ENCODE measurements around the gene SELENOS.
"Not testable (repeated sequence)": the region's sequence is repeated elsewhere in the genome, so short reads cannot be mapped to it uniquely, and the experiment has no call there.

SELENOS gene

DNA sequence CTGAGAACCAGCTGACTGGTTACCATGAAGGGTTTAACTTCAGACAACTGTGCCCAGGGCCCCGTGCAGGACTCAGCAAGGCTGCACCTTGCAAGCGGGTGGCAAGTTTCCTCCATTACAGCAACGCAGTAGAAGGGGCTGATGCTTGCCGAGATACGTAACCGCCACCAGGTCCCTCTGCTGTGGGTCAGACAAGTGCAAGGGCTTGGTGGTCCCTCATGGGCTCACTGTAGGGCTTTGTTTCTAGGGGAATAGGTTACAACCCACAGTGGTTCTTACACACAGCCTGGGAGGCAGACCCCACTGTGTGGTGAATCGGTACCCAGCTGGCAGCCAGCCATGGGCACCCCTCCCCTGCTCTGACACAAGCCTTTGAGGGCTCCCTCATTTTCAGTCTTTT is 33.2 kb upstream of the SELENOS start:
- H3K4me3 ChIP-seq = no peak overlapping the region
- no peak overlapping the region for H3K27ac ChIP-seq

- no peak overlapping the region for H3K27ac ChIP-seq
- no peak overlapping the region for H3K4me3 ChIP-seq
Observed at GRCh38 chr15:101310161-101310480, 32.8 kb upstream of the SELENOS start.

GRCh38 chr15:101309436-101310160 is 32.3 kb upstream of the SELENOS start:
- Histone ChIP-seq H3K27ac (no peak overlapping the region), H3K4me3 (no peak overlapping the region)

GRCh38 chr15:101308604-101309435 is 31.5 kb upstream of the SELENOS start:
- no peak overlapping the region for H3K4me3 ChIP-seq
- H3K27ac ChIP-seq = no peak overlapping the region

- no peak overlapping the region for H3K4me3 ChIP-seq
- no peak overlapping the region for H3K27ac ChIP-seq
Observed at GRCh38 chr15:101307897-101308603, 30.8 kb upstream of the SELENOS start.

DNA sequence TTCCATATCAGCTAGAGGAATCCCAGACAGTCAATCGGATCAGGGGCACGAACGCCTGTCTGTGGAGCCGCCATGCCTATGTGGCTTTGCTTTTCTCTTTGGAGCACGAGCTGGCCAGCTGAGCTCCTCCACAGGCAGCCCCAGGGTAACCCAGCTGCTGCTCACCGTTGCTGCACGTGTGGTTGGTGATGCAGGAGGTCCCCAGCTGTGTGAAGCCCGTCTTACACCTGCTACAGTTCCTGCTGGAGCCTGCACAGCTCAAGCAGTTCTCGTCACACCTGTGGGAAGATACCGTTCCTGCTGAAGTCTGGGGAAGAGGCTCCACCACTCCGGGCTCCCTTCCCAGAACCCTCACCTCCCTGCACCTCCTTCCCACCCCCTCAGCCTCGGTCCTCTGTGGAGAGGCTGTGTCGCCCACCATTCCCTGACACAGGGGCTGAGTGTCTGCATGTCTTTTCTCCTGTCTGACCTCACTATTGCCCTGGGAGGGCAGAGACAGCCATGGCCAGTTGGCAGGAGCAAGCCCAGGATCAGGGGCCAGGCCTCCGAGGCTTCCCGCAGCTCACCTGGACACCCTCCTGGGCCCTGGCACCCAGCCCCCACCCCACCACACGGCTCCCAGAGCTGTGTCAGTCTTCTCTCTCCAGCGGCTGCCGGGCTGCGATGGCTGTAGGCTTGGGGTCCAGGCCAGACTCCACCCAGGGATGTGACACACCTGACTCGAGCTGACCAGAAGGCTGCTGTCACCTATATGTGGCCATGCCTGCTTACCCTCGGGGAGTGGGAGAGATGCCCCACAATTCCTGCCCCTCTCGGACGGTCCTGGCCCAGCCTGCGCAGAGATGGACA is 30.0 kb upstream of the SELENOS start:
- Histone ChIP-seq H3K4me3 (no peak overlapping the region), H3K27ac (no peak overlapping the region)

GRCh38 chr15:101306341-101307047 is 29.2 kb upstream of the SELENOS start:
- Histone ChIP-seq H3K27ac (no peak overlapping the region), H3K4me3 (no peak overlapping the region)

- Histone ChIP-seq H3K4me3 (no peak overlapping the region), H3K27ac (no peak overlapping the region)
Observed at GRCh38 chr15:101305820-101306255, 28.6 kb upstream of the SELENOS start.

DNA sequence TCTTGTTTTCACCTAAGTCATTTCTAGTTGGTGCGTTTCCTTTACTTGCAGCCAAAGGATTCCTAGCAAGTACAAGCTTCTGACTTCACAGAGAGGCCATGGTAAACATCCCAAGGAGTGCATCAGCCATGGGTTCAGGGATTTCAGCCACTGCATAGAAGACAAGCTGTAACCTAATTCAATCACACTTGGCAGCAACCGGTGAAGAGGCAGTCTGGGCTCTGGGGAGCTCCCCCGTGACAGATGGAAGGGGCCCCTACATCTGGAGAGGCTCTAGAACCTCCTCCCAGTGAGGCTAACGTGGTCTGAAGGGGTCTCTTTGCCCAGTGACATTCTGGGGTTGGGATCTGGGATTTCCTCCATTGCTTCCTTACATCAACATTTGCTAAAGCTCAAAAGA is 26.1 kb upstream of the SELENOS start:
- Histone ChIP-seq H3K27ac (no peak overlapping the region), H3K4me3 (no peak overlapping the region)

DNA sequence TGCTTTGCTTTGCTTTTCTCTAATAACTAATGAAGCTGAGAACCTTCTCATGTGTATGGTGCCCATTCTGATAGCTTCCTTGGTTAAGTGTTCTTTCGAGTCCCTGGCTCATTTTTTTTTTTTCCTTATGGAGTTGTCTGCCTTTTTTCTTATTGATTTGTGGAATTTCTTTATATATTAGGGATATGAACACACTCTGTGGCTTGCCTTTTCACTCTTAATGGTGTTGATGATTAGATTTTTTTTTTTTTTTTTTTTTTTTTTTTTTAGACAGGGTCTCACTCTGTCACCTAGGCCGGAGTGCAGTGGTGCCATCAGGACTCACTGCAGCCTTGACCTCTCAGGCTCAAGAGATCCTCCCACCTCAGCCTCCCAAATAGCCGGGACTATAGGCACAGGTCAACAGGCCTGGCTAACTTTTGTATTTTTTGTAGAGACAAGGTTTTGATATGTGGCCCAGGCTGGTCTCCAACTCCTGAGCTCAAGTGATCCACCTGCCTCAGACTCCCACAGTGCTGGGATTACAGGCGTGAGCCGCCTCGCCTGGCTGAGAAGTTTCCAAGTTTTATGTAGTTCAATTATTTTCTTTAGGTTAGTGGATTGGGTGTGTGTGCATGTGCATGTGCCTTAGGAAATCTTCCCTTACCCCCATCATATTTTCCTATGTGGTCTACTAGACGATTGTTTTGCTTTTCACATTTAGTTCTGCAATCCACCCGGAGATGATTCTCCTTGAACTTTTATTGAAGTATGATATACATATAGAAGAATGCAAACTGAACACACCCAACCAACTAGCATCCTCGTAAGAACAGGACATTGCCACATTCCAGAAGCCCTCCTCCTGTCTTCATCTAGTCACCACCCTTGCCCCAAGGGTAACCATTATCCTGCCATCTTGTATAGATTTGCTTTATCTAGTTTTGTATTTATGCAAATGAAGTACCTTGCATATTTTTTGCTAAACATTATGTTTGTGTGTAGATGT is 19.4 kb upstream of the SELENOS start:
- peak overlapping the region in 2 of 21 experiments; percentile 21 to 96 for H3K27ac ChIP-seq
- H3K4me3 ChIP-seq = no peak overlapping the region

GRCh38 chr15:101295607-101296161 is 18.4 kb upstream of the SELENOS start:
- peak overlapping the region; percentile 70 to 98 (median 93) for H3K27ac ChIP-seq
- H3K4me3 ChIP-seq = peak overlapping the region; percentile 72 to 98 (median 85)

- Histone ChIP-seq H3K4me3 (peak within 1 kb of the TSS; percentile 72 to 98 (median 85)), H3K27ac (peak within 1 kb of the TSS; percentile 80 to 98 (median 93))
Observed at GRCh38 chr15:101294731-101295606, 17.7 kb upstream of the SELENOS start, which contains the start of gene SNRPA1. SNRPA1 (minus strand) TSS chr15:101295248; CDS start chr15:101295178, 70 bp downstream.

GRCh38 chr15:101293122-101293521 is 15.8 kb upstream of the SELENOS start:
- H3K4me3 ChIP-seq = peak overlapping the region in 4 of 7 experiments; percentile 72 to 98 (median 88)
- H3K27ac ChIP-seq = peak overlapping the region in 2 of 21 experiments; percentile 28 to 92

GRCh38 chr15:101288905-101289513 is 11.7 kb upstream of the SELENOS start:
- H3K4me3 ChIP-seq = no peak overlapping the region
- H3K27ac ChIP-seq = peak overlapping the region in 1 of 21 experiments; percentile 24

DNA sequence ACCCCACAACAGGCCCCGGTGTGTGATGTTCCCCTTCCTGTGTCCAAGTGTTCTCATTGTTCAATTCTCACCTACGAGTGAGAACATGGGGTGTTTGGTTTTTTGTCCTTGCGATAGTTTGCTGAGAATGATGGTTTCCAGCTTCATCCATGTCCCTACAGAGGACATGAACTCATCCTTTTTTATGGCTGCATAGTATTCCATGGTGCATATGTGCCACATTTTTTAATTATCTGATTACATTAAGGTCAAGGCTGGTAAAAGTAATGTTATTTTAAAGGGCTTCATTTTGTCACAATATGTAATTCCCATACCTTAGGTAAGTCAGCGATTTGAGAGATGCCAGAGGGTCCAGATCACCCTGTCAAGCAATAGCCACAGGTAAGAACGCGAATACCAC is 10.1 kb upstream of the SELENOS start:
- H3K4me3 ChIP-seq, H3K27ac ChIP-seq: not testable (repeated sequence)
